Activated CD8-positive, alpha-beta memory T cell treated with anti-CD3 and anti-CD28 coated beads, Interleukin-2, amount 50 U/mL, for 1 hour (primary cell): ENCODE data around the gene LRRC43.
"Not testable (repeated sequence)": the region's sequence is repeated elsewhere in the genome, so short reads cannot be mapped to it uniquely, and the experiment has no call there.

Experiments used
- DNase-seq: peaks from one replicate; pipeline ENCODE4 v3.0.0-alpha.2; 2020; ENCODE audit errors: extremely low read depth

LRRC43 gene

DNA sequence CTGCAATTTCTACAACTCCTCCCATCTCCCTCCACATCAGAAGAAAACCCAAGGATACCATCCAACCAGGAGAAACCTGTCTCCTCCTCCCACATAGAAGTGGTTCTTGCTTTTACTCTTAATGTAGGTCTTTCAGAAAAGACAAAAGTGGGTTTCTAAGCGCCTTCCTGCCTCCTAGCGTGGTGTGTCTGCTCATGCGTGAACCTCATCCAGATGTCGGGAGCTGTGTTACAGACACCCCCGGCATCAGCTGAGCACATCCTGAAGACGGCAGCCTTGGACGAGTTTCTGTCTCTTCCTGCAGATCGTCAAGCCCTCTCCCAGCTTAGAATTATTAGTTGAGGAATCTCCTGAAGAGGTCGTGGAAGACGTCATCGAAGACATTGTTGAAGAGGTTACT is 9.5 kb downstream of the LRRC43 start:
- DNase-seq: no peak

DNA sequence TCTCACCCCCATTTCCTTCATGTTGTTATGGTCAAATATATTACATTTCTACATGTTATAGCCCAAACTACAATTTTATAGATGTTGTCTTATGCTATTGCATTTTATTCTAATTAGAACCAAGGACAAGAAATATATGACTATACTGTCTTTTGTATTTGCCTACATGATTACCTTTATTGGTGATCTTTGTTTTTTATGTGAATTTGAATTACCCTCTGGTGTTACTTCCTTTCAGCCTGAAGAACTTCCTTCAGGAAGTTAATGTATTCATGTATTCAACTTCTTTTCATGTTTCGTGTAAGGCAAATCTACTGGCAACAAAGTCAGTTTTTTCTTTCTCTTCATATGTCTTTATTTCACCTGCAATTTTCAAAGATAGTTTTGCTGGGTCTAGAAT is 11.9 kb downstream of the LRRC43 start:
- no peak for DNase-seq

- DNase-seq: no peak
Measured at GRCh38 chr12:122195405-122195804, 12.5 kb downstream of the LRRC43 start.

GRCh38 chr12:122197612-122197966 is 14.7 kb downstream of the LRRC43 start:
- DNase-seq: no peak

GRCh38 chr12:122199484-122200355 is 16.8 kb downstream of the LRRC43 start:
- no peak for DNase-seq

DNA sequence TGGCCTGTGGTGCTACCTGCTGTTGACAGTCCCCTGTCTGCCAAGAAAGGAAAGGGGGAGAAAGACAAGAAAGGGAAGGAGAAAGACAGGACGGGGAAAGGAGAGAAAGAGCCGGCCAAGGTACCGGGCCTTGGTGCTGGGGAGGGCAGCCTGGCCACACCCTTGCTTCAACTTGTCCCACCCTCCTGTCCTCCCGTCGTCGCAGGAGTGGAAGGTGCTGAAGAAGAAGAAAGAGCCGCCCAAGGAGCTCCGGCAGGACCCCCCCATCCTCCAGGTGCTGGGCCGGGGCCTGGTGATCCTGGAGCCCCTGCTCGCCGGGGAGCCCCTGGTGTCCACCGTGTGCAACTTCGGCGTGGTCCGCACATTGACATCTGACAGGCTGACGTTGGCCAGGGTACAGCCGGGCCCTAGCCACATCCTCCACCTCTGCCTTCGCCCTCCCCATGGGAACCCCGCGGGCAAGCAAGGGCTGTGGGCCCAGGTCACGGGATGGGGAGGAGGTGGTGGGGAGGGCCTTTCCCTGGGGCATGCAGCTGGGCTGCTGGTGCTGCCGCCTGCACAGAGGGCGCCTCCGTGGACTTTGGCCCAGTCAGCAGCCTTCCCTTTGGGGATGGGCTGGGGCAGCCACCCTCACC is 17.7 kb downstream of the LRRC43 start:
- no peak for DNase-seq

DNA sequence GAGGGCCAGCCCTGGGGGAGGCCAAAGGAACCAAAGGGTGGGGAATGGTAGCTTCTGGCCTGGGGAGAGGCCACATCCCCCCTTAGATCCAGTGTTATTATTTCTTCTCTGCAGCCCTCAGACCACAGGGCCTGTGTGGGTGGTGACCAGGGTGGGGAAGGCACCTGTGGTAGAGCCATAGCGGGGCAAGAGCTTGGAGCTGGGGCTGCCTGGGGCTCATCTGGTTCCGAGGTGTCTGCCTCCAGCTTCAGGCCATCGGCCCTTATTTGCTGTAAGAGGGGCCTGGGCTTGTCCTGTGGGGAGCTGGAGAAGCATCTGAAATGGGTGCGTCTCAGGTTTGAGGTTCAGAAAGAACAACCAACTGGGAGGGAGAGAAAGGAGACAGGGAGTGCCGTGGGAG is 18.5 kb downstream of the LRRC43 start:
- DNase-seq: no peak

- no peak for DNase-seq
Measured at GRCh38 chr12:122202017-122202416, 19.1 kb downstream of the LRRC43 start.

DNA sequence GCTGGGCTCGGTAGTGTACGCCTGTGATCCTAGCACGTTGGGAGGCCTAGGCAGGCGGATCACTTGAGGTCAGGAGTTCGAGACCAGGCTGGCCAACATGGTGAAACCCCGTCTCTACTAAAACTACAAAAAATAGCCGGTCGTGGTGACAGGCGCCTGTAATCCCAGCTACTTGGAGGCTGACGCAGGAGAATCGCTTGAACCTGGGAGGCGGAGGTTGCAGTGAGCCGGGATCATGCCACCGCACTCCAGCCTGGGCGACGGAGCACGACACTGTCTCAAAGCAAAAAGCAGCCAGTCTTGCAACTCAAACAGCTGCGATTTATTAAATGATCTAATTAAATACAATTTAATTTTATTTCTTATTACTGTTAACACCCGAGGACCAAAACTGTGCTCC is 19.9 kb downstream of the LRRC43 start:
- DNase-seq: not testable (repeated sequence)

GRCh38 chr12:122203301-122204166 is 20.6 kb downstream of the LRRC43 start, which contains the start of gene B3GNT4:
Gene B3GNT4, plus strand, starts transcription at chr12:122203709. Its CDS starts 910 bp downstream, at chr12:122204619.
- peak; percentile 47 for DNase-seq

DNA sequence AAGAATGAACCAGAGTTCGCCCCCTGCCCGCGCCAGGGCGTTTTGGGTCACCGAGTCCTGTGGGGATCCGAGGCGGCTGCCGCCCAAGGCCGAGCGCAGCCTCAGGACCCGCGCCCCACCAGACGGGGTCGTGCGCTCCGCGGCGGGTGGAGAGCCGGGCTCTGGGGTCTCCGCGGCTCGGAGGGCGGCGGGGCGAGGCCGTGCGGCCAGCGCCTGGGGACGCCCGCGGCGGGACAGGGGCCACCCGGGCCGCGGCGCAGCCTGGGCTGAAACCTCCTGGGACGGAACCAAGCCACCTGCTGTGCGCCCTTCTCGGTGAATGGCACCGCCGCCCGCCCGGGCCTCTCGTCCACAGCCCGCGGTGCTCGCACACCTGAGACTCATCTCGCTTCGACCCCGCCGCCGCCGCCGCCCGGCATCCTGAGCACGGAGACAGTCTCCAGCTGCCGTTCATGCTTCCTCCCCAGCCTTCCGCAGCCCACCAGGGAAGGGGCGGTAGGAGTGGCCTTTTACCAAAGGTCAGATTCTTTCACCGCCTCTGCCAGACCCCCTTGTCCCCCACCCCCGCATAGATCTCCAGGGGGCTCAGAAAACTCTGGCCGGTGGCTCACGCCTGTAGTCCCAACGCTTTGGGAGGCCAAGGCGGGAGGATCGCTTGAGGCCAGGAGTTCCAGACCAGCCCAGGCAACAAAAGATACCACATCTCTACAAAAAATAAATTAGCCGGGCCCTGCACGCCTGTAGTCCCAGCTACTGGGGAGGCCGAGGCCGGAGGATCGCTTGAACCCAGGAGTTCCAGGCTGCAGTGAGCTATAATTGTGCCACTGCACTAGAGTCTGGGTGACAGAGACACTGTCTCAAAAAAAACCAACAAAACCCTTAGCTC is 21.5 kb downstream of the LRRC43 start:
- DNase-seq: no peak

DNA sequence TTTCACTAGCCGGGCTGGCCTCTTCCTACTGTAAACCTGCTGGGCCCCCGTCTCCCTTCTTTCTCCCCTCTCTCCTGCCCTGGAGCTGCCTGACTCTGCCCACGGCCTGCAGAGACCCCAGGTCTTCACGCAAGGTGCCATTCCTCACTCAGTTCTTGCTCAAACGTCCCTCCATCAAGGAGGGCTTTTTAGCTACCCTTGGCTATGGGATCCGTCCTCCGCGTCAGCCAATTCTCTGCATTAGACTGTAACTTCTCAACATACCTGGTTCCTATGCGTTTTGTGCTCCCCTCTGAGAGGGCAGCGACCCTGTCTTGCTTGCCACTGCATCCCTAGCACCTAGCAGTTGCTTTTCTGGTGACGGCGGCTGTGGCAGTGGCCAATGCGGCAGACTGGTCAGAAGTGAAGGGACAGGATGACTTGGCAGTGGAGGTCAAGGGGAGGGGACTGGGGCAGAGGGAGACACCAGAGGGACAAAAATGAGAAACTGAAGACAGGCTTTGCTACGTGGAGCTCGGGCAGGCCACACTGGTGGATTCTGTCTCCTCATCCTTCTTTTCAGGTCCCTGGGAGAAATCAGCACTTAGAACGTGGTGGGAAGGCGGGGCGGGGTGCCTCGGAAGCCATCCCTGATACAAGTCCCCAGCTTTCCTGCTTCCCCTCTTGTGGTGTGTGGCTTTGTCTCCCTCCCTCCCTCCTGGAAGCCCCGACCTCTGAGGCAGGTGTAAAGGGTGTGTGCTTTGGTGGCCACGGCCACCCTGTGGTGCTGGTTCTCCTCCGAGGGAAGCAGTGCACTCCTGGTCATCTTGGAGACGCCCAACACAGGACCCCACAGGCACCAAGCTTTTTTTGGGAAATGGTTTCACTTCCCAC is 22.4 kb downstream of the LRRC43 start:
- DNase-seq: no peak

DNA sequence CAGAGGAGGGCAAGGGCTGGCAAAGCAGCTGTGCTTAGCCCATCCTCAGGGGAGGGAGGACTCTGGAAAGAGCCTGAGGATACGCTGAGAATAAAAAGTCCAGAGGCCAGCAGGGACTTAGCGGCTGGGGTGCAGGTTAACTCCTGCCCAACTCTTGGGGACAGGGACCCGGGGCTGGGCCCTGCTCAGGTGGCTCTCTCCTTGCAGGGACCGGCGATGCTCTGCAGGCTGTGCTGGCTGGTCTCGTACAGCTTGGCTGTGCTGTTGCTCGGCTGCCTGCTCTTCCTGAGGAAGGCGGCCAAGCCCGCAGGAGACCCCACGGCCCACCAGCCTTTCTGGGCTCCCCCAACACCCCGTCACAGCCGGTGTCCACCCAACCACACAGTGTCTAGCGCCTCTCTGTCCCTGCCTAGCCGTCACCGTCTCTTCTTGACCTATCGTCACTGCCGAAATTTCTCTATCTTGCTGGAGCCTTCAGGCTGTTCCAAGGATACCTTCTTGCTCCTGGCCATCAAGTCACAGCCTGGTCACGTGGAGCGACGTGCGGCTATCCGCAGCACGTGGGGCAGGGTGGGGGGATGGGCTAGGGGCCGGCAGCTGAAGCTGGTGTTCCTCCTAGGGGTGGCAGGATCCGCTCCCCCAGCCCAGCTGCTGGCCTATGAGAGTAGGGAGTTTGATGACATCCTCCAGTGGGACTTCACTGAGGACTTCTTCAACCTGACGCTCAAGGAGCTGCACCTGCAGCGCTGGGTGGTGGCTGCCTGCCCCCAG is 23.4 kb downstream of the LRRC43 start:
- DNase-seq: no peak

DNA sequence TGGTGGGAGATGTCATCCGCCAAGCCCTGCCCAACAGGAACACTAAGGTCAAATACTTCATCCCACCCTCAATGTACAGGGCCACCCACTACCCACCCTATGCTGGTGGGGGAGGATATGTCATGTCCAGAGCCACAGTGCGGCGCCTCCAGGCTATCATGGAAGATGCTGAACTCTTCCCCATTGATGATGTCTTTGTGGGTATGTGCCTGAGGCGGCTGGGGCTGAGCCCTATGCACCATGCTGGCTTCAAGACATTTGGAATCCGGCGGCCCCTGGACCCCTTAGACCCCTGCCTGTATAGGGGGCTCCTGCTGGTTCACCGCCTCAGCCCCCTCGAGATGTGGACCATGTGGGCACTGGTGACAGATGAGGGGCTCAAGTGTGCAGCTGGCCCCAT is 24.1 kb downstream of the LRRC43 start:
- no peak for DNase-seq

GRCh38 chr12:122207391-122207790 is 24.5 kb downstream of the LRRC43 start:
- DNase-seq: no peak

DNA sequence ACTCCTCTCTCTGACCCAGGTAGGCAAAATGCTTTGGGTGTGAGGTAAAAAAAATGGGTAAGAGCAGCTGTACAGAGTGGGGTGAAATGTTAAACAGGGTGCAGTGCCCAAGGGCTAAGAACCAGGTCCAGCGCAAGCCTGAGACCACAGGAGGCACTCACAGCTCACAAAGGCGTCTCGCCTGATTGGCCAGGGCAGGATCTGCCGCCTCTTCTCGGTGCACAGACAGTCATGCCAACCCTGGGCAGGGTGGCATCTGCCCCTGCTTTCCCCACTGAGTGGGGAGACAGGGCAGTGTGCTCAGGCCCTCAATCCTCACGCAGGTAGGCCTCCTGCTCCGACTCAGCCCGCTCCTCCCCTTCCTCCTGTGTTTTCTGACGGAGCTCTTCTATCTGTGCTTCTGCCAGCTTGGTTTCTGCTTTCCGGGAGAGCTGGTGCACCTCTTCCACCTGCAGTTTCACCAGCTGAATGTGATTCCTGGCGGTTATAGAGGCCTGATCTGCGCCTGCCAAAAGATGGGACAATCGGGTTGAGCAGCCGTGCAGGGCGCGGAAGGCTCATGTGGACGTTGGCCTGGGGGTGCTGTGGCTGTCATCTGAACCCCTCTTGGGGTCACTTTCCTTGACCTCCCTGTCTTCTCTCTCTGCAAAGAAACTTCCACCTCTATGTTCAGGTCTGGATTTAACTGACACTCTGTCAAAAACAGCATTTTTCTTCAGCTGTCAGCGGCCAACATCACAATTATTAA is 25.3 kb downstream of the LRRC43 start:
- DNase-seq: no peak

DNA sequence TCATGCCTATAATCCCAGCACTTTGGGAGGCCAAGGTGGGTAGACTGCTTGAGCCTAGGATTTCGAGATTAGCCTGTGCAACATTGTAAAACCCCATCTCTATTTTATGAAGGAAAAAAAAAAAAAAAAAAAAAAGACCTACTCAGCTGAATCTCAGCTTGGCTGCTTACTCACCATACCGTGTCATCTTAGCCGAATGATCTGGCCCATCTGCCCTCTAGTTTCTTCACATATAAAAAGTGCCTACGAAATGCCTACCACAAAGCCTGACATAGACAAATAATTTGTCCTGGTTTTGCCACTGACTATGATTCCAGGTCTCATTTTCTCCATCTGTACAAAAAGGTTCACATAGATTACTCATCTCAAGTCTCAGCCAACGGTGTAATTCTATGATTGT is 32.8 kb downstream of the LRRC43 start:
- DNase-seq: no peak

- DNase-seq: no peak
Measured at GRCh38 chr12:122216445-122216844, 33.5 kb downstream of the LRRC43 start.
